ENCODE data around the gene UBR2.

DNA sequence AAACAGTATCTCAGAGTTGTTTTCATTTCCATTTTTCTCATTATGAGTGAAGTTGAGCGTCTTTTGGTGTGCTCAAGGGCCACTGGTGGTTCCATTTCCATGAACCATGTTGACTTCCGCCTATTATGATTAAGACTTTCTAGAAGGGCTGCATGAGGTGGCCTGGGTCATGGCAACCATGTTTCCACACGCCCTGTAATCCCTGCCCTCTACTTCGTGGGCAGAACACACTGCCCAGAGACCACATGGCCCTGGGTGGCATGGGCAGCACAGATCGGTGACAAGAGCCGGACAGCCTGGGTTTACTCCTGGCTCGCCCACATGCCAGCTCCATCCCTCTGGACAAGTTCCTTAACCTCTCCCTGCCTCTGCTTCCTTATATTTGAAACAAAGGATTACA, 143.8 kb downstream of the UBR2 start:
- TF ChIP-seq, protein P1, sequence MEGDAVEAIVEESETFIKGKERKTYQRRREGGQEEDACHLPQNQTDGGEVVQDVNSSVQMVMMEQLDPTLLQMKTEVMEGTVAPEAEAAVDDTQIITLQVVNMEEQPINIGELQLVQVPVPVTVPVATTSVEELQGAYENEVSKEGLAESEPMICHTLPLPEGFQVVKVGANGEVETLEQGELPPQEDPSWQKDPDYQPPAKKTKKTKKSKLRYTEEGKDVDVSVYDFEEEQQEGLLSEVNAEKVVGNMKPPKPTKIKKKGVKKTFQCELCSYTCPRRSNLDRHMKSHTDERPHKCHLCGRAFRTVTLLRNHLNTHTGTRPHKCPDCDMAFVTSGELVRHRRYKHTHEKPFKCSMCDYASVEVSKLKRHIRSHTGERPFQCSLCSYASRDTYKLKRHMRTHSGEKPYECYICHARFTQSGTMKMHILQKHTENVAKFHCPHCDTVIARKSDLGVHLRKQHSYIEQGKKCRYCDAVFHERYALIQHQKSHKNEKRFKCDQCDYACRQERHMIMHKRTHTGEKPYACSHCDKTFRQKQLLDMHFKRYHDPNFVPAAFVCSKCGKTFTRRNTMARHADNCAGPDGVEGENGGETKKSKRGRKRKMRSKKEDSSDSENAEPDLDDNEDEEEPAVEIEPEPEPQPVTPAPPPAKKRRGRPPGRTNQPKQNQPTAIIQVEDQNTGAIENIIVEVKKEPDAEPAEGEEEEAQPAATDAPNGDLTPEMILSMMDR (conservative IDR thresholded peaks at IDR 0.05), result no peak
- TF ChIP-seq EZH2 (IDR thresholded peaks at IDR 0.05; ENCODE audit: low read depth), result no peak

Data from PC-9 (cell line).